Sigmoid colon (tissue), 7 donors: Measurements from ENCODE around the gene GALNT17. TPM values are rescaled to one million over a fixed set of nuclear protein-coding genes. Genes with fewer than 3 reads are reported as not detected.

Experiments used
- DNase-seq: peaks from one replicate; pipeline ENCODE4 v3.0.0-alpha.2; 2019
- H3K27ac ChIP-seq, 4 donors: fragments of 200-600 bp; sonication (generic); one replicate each; pipeline ENCODE4 v1.5.1; 2016 to 2019; ENCODE audit warnings: mild to moderate bottlenecking in 1 of 4
- H3K27me3 ChIP-seq, 3 donors: fragments of 200-600 bp; sonication (generic); one replicate each; pipeline ENCODE4 v1.5.1; 2019; ENCODE audit warnings: mild to moderate bottlenecking in 1 of 3
- H3K36me3 ChIP-seq, 4 donors: fragments of 200-600 bp; sonication (generic); one replicate each; pipeline ENCODE4 v1.5.1; 2016 to 2019
- H3K4me1 ChIP-seq, 4 donors: fragments of 200-600 bp; sonication (generic); one replicate each; pipeline ENCODE4 v1.5.1; 2017 to 2019
- H3K4me3 ChIP-seq, 4 donors: fragments of 200-600 bp; sonication (generic); one replicate each; pipeline ENCODE4 v1.5.1; 2017 to 2019; ENCODE audit warnings: mild to moderate bottlenecking in 2 of 4, moderate library complexity in 1 of 4
- H3K9me3 ChIP-seq, 4 donors: fragments of 200-600 bp in 3 of 4; sonication (generic) in 3 of 4; one replicate each; pipeline versions ENCODE4 v1.5.1 to v1.6.1; 2013 to 2019
- CTCF ChIP-seq, 4 experiments: fragments of 450-650 bp in 3 of 4; fragments of 200-600 bp in 1 of 4; IDR thresholded peaks; one replicate each; pipeline ENCODE4 v1.5.1; 2016 to 2019; ENCODE audit warnings: antibody characterized with exemption in 4 of 4, mild to moderate bottlenecking in 3 of 4, moderate library complexity in 2 of 4
- EP300 ChIP-seq, 4 donors: sonication (generic); formaldehyde crosslinking; IDR thresholded peaks; one replicate each; pipeline ENCODE4 v1.6.1; 2017; ENCODE audit warnings: antibody characterized with exemption in 4 of 4
- POLR2A ChIP-seq, 2 donors: fragments of 450-650 bp; IDR thresholded peaks; one replicate each; pipeline ENCODE4 v1.6.1; 2016; ENCODE audit warnings: antibody characterized with exemption in 2 of 2, mild to moderate bottlenecking in 2 of 2, moderate library complexity in 2 of 2
- POLR2AphosphoS5 ChIP-seq, 4 donors: sonication (generic); formaldehyde crosslinking; IDR thresholded peaks; one replicate each; pipeline ENCODE4 v1.6.1; 2017; ENCODE audit warnings: antibody characterized with exemption in 4 of 4
- WGBS, 2 donors: extraction: QIAGEN DNeasy Blood & Tissue Kit; methylation state at CpG; one replicate each; pipeline ENCODE4 v1.1.7; 2013; 5-methylcytosine and 5-hydroxymethylcytosine counted together
- intact Hi-C: fragments of 100-400 bp; cut with DNase I; formaldehyde crosslinking; loops from one replicate; pipeline ENCODE4 v1.15.1; 2023
- polyA plus RNA-seq, 3 donors: library from polyadenylated mRNA; stranded (reverse); fragments of 200-250 nt; gene quantifications; one replicate each; pipeline ENCODE4 v1.2.3, GENCODE V29; 2013
- total RNA-seq, 4 donors: library from RNA; depleted of rRNA; stranded (reverse); fragments of >200 nt; gene quantifications; one replicate each; pipeline ENCODE4 v1.1.0, GENCODE V29; 2016
- donor health status: healthy with polysubstance abuse.
- donor health status: Bipolar disorder and iron deficiency.
- donor health status: healthy.

GALNT17 gene
- total and polyA plus RNA-seq, 7 donors = 1.8 to 45.4 (median 15.1) TPM; not detected in 1

GRCh38 chr7:71323726-71324125 lies 191.8 kb downstream of the GALNT17 start:
- 76 to 79% methylated on average over 6 of the region's 6 CpGs for WGBS, 2 donors

GRCh38 chr7:71325151-71325550 lies 193.2 kb downstream of the GALNT17 start:
- H3K4me1 ChIP-seq = peaks cover 0 to 3% (median 2%) of the 10 kb centered on the region in 4 donors
- TF ChIP-seq POLR2AphosphoS5 (IDR thresholded peaks at IDR 0.05) = no peak
- intact Hi-C loops = no loop called here
- no peaks in the 10 kb centered on the region for H3K9me3 ChIP-seq
- 54 to 66% methylated on average over 5 of the region's 5 CpGs for WGBS, 2 donors
- no peak overlapping the region for H3K4me3 ChIP-seq
- no peak for DNase-seq
- no peaks in the 10 kb centered on the region for H3K27me3 ChIP-seq
- no peak overlapping the region for H3K27ac ChIP-seq
- H3K36me3 ChIP-seq = no peaks in the 10 kb centered on the region

More at GRCh38 chr7:71323726-71324125, 191.8 kb downstream of the GALNT17 start:
- Histone ChIP-seq H3K4me3 (no peak overlapping the region), H3K27me3 (no peaks in the 10 kb centered on the region), H3K4me1 (peaks cover 0 to 3% (median 2%) of the 10 kb centered on the region in 4 donors), H3K9me3 (no peaks in the 10 kb centered on the region), H3K36me3 (no peaks in the 10 kb centered on the region), H3K27ac (no peak overlapping the region)
- TF ChIP-seq POLR2AphosphoS5 (IDR thresholded peaks at IDR 0.05) (no peak), EP300 (IDR thresholded peaks at IDR 0.05) (no peak), POLR2A (IDR thresholded peaks at IDR 0.05) (no peak), CTCF (IDR thresholded peaks at IDR 0.05) (no peak)
- DNase-seq = no peak
- intact Hi-C loops = no loop called here

- TF ChIP-seq CTCF (IDR thresholded peaks at IDR 0.05) (no peak), EP300 (IDR thresholded peaks at IDR 0.05) (no peak)
- DNase-seq = no peak
- no peaks in the 10 kb centered on the region for H3K9me3 ChIP-seq
- no peak overlapping the region for H3K27ac ChIP-seq
- 61% methylated on average over 1 of the region's 1 CpG for WGBS, 2 donors
- H3K36me3 ChIP-seq = no peaks in the 10 kb centered on the region
- intact Hi-C loops = no loop called here
- no peak overlapping the region for H3K4me3 ChIP-seq
- no peaks in the 10 kb centered on the region for H3K4me1 ChIP-seq
- H3K27me3 ChIP-seq = no peaks in the 10 kb centered on the region
Observed at GRCh38 chr7:71326595-71326994, 194.7 kb downstream of the GALNT17 start.

GRCh38 chr7:71327946-71328345 lies 196.0 kb downstream of the GALNT17 start:
- no peak for DNase-seq
- no peaks in the 10 kb centered on the region for H3K36me3 ChIP-seq
- no peak overlapping the region for H3K27ac ChIP-seq
- WGBS, 2 donors = 65 to 85% methylated on average over 5 of the region's 5 CpGs
- H3K4me3 ChIP-seq = no peak overlapping the region
- TF ChIP-seq POLR2A (IDR thresholded peaks at IDR 0.05) = no peak
- no peak for TF ChIP-seq POLR2AphosphoS5 (IDR thresholded peaks at IDR 0.05)
- TF ChIP-seq EP300 (IDR thresholded peaks at IDR 0.05) = no peak
- no peak for TF ChIP-seq CTCF (IDR thresholded peaks at IDR 0.05)
- no peaks in the 10 kb centered on the region for H3K4me1 ChIP-seq
- no peaks in the 10 kb centered on the region for H3K9me3 ChIP-seq
- intact Hi-C loops = no loop called here
- H3K27me3 ChIP-seq = no peaks in the 10 kb centered on the region

GRCh38 chr7:71329030-71329660 lies 197.2 kb downstream of the GALNT17 start:
- WGBS, 2 donors = 52 to 70% methylated on average over 10 of the region's 10 CpGs
- Histone ChIP-seq H3K9me3 (no peaks in the 10 kb centered on the region), H3K27ac (no peak overlapping the region)

More at GRCh38 chr7:71329030-71329660, 197.2 kb downstream of the GALNT17 start:
- intact Hi-C loops = no loop called here
- TF ChIP-seq EP300 (IDR thresholded peaks at IDR 0.05) (no peak), CTCF (IDR thresholded peaks at IDR 0.05) (no peak), POLR2AphosphoS5 (IDR thresholded peaks at IDR 0.05) (no peak), POLR2A (IDR thresholded peaks at IDR 0.05) (no peak)
- H3K4me1 ChIP-seq = peaks cover 0 to 2% (median under 1%) of the 10 kb centered on the region in 4 donors
- H3K27me3 ChIP-seq = no peaks in the 10 kb centered on the region
- no peak overlapping the region for H3K4me3 ChIP-seq
- H3K36me3 ChIP-seq = no peaks in the 10 kb centered on the region
- DNase-seq = no peak
